PC-3 (cell line): ENCODE data around the gene CTSC.

Experiments used
- EZH2 ChIP-seq: fragments of 300-600 bp; sonication (generic); IDR thresholded peaks from one replicate; pipeline ENCODE4 v1.6.1; 2017; ENCODE audit warnings: antibody characterized with exemption, mild to moderate bottlenecking, low read length; ENCODE audit not compliant: unreplicated experiment
- EZH2phosphoT487 ChIP-seq: fragments of 300-600 bp; sonication (generic); IDR thresholded peaks from 2 replicates; pipeline ENCODE4 v1.6.1; 2018; ENCODE audit warnings: mild to moderate bottlenecking, antibody characterized with exemption, low read length, borderline replicate concordance
- TF ChIP-seq, protein P1 (sequence below): fragments of 300-600 bp; sonication (generic); conservative IDR thresholded peaks from 2 replicates; pipeline ENCODE4 v1.5.1; 2017; ENCODE audit warnings: antibody characterized with exemption, low read depth, mild to moderate bottlenecking, low read length

GRCh38 chr11:88305430-88305829 lies 32.1 kb downstream of the CTSC start:
- TF ChIP-seq, protein P1, sequence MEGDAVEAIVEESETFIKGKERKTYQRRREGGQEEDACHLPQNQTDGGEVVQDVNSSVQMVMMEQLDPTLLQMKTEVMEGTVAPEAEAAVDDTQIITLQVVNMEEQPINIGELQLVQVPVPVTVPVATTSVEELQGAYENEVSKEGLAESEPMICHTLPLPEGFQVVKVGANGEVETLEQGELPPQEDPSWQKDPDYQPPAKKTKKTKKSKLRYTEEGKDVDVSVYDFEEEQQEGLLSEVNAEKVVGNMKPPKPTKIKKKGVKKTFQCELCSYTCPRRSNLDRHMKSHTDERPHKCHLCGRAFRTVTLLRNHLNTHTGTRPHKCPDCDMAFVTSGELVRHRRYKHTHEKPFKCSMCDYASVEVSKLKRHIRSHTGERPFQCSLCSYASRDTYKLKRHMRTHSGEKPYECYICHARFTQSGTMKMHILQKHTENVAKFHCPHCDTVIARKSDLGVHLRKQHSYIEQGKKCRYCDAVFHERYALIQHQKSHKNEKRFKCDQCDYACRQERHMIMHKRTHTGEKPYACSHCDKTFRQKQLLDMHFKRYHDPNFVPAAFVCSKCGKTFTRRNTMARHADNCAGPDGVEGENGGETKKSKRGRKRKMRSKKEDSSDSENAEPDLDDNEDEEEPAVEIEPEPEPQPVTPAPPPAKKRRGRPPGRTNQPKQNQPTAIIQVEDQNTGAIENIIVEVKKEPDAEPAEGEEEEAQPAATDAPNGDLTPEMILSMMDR: no peak
- TF ChIP-seq EZH2phosphoT487: no peak
- no peak for TF ChIP-seq EZH2
